H1 (cell line): ENCODE results near the gene CDK5R1. TPM values are rescaled to one million over a fixed set of nuclear protein-coding genes. Genes with fewer than 3 reads are reported as not detected.

Experiments
- CTCF ChIA-PET: fragments of 300-600 bp; sonication (Branson Sonifier 250); formaldehyde crosslinking; loops from one replicate; lab custom pipeline; 2021; ENCODE audit not compliant: partially characterized antibody; lab: Charles Lee
- POLR2A ChIA-PET: fragments of 300-600 bp; sonication (Branson Sonifier 250); formaldehyde crosslinking; loops from one replicate; lab custom pipeline; 2021; ENCODE audit warnings: inconsistent platforms; ENCODE audit not compliant: partially characterized antibody; lab: Charles Lee
- DNase-seq, 2 experiments: peaks; one replicate each; pipeline versions ENCODE4 v3.0.0 to v3.0.0-alpha.2; 2010 to 2022; ENCODE audit warnings: low spot score in 2 of 2, low read depth in 1 of 2, mixed read lengths in 1 of 2
- FAIRE-seq: peaks from 2 replicates; lab custom pipeline; 2011; peaks lifted over from hg19 to GRCh38; lab: Jason Lieb, UNC
- H2AFZ ChIP-seq: 2 replicates; pipeline ENCODE4 v1.8.1; 2012; ENCODE audit warnings: low read length, inconsistent platforms
- H2AK5ac ChIP-seq: 2 replicates; pipeline ENCODE4 v1.6.1; 2013; ENCODE audit warnings: low read depth, low read length
- H2BK120ac ChIP-seq: replicated peaks from 2 replicates; pipeline ENCODE3; 2013; ENCODE audit warnings: low read depth, low read length, inconsistent platforms
- H2BK12ac ChIP-seq: 2 replicates; pipeline ENCODE4 v1.6.1; 2013; ENCODE audit warnings: low read depth, low read length
- H2BK15ac ChIP-seq: 2 replicates; pipeline ENCODE4 v1.6.1; 2013; ENCODE audit warnings: low read length
- H2BK20ac ChIP-seq: 2 replicates; pipeline ENCODE4 v1.6.1; 2013; ENCODE audit warnings: low read length
- H2BK5ac ChIP-seq: 2 replicates; pipeline ENCODE4 v1.6.1; 2013; ENCODE audit warnings: low read depth, low read length
- H3K14ac ChIP-seq: 2 replicates; pipeline ENCODE4 v1.6.1; 2013; ENCODE audit warnings: inconsistent platforms; ENCODE audit not compliant: insufficient read length
- H3K18ac ChIP-seq: 2 replicates; pipeline ENCODE4 v1.6.1; 2013; ENCODE audit warnings: low read length; ENCODE audit errors: extremely low read depth
- H3K23ac ChIP-seq: 2 replicates; pipeline ENCODE4 v1.6.1; 2013; ENCODE audit warnings: inconsistent platforms; ENCODE audit not compliant: insufficient read length
- H3K23me2 ChIP-seq: 2 replicates; pipeline ENCODE4 v1.6.1; 2013; ENCODE audit warnings: low read depth, low read length
- H3K27ac ChIP-seq: 2 replicates; pipeline ENCODE4 v1.6.1; 2011; ENCODE audit warnings: low read depth, low read length, inconsistent platforms
- H3K27me3 ChIP-seq, 4 experiments: replicated peaks in 1 of 4; 1 replicate in 1 of 4; 2 replicates in 3 of 4; pipeline versions ENCODE4 v1.6.1 to v1.8.1; 2011 to 2013; ENCODE audit warnings: low read length in 3 of 4, mild to moderate bottlenecking in 3 of 4, inconsistent platforms in 2 of 4, mixed read lengths in 2 of 4, moderate library complexity in 1 of 4; ENCODE audit not compliant: control insufficient read depth in 3 of 4, insufficient read depth in 3 of 4; ENCODE audit errors: extremely low read depth in 1 of 4
- H3K36me3 ChIP-seq, 4 experiments: 2 replicates each; pipeline versions ENCODE4 v1.6.1 to v1.8.1; 2011 to 2013; ENCODE audit warnings: mild to moderate bottlenecking in 4 of 4, low read length in 3 of 4, moderate library complexity in 2 of 4, control low read depth in 1 of 4, inconsistent platforms in 1 of 4; ENCODE audit not compliant: insufficient read depth in 4 of 4, control insufficient read depth in 2 of 4
- H3K4ac ChIP-seq: replicated peaks from 2 replicates; pipeline ENCODE3; 2013; ENCODE audit warnings: low read length, low read depth, mixed read lengths, inconsistent platforms; ENCODE audit not compliant: insufficient read length
- H3K4me1 ChIP-seq, 4 experiments: replicated peaks in 1 of 4; 1 replicate in 1 of 4; 2 replicates in 3 of 4; pipeline versions ENCODE4 v1.6.1 to v1.8.1; 2011 to 2013; ENCODE audit warnings: low read length in 3 of 4, inconsistent platforms in 2 of 4, mixed read lengths in 1 of 4; ENCODE audit not compliant: insufficient read depth in 4 of 4, control insufficient read depth in 3 of 4
- H3K4me2 ChIP-seq, 2 experiments: 2 replicates each; pipeline versions ENCODE4 v1.6.1 to v1.8.1; 2011 to 2013; ENCODE audit warnings: low read depth in 2 of 2, low read length in 2 of 2, control low read depth in 1 of 2, inconsistent platforms in 1 of 2, mild to moderate bottlenecking in 1 of 2; ENCODE audit not compliant: insufficient read depth in 1 of 2
- H3K4me3 ChIP-seq, 4 experiments: fragments of 200-600, 300-600 bp in 1 of 4; sonication (generic), shearing (Covaris generic), sonication (Bioruptor Twin) in 1 of 4; 2 replicates each; pipeline versions ENCODE4 v1.5.1 to v1.8.1; 2011 to 2016; ENCODE audit warnings: low read length in 4 of 4, low read depth in 3 of 4, control low read depth in 2 of 4, inconsistent platforms in 2 of 4, mild to moderate bottlenecking in 2 of 4, mixed read lengths in 1 of 4, moderate library complexity in 1 of 4; ENCODE audit not compliant: insufficient read depth in 2 of 4; ENCODE audit errors: extremely low read depth in 1 of 4
- H3K56ac ChIP-seq: replicated peaks from 2 replicates; pipeline ENCODE3; 2013; ENCODE audit warnings: low read depth, mild to moderate bottlenecking, mixed read lengths, low read length, inconsistent platforms; ENCODE audit not compliant: insufficient read length
- H3K79me1 ChIP-seq: 2 replicates; pipeline ENCODE4 v1.6.1; 2013; ENCODE audit warnings: low read depth, low read length, control low read depth
- H3K79me2 ChIP-seq, 2 experiments: 2 replicates each; pipeline versions ENCODE4 v1.6.1 to v1.8.1; 2012 to 2013; ENCODE audit warnings: low read length in 2 of 2, mild to moderate bottlenecking in 2 of 2, inconsistent platforms in 1 of 2; ENCODE audit not compliant: insufficient read depth in 2 of 2, control insufficient read depth in 1 of 2
- H3K9ac ChIP-seq, 4 experiments: replicated peaks in 1 of 4; 1 replicate in 1 of 4; 2 replicates in 3 of 4; pipeline versions ENCODE4 v1.6.1 to v1.8.1; 2011 to 2013; ENCODE audit warnings: low read depth in 3 of 4, low read length in 3 of 4, control low read depth in 2 of 4, mild to moderate bottlenecking in 2 of 4, moderate library complexity in 2 of 4, inconsistent platforms in 1 of 4; ENCODE audit errors: extremely low read depth in 1 of 4
- H3K9me3 ChIP-seq, 2 experiments: 2 replicates each; pipeline versions ENCODE4 v1.6.1 to v1.8.1; 2012 to 2013; ENCODE audit warnings: mild to moderate bottlenecking in 2 of 2, moderate library complexity in 2 of 2, control low read depth in 1 of 2, inconsistent platforms in 1 of 2, low read depth in 1 of 2, low read length in 1 of 2, mixed read lengths in 1 of 2; ENCODE audit not compliant: insufficient read depth in 2 of 2
- H4K20me1 ChIP-seq, 2 experiments: replicated peaks in 1 of 2; 2 replicates each; pipeline versions ENCODE3 to v1.8.1; 2011 to 2013; ENCODE audit warnings: inconsistent platforms in 2 of 2, low read length in 2 of 2, mild to moderate bottlenecking in 1 of 2; ENCODE audit not compliant: insufficient read depth in 2 of 2, control insufficient read depth in 1 of 2
- H4K5ac ChIP-seq: 2 replicates; pipeline ENCODE4 v1.6.1; 2013; ENCODE audit warnings: low read length, low read depth, mixed read lengths, inconsistent platforms; ENCODE audit not compliant: insufficient read length
- H4K8ac ChIP-seq: 2 replicates; pipeline ENCODE4 v1.8.0; 2013; ENCODE audit warnings: mild to moderate bottlenecking, moderate library complexity, low read length, inconsistent platforms; ENCODE audit not compliant: insufficient read depth; ENCODE audit errors: extremely low read depth
- H4K91ac ChIP-seq: replicated peaks from 2 replicates; pipeline ENCODE3; 2013; ENCODE audit warnings: low read length, mixed read lengths, inconsistent platforms; ENCODE audit not compliant: insufficient read length
- BRCA1 ChIP-seq: IDR thresholded peaks from 2 replicates; pipeline ENCODE4 v1.6.1; 2012; ENCODE audit warnings: low read depth, low read length, improper control_type of control experiment
- CBX8 ChIP-seq: fragments of 300-800, 300-1000 bp; sonication (generic); IDR thresholded peaks from 2 replicates; pipeline ENCODE4 v1.7.1; 2016; ENCODE audit warnings: low read depth, low read length, borderline replicate concordance
- CHD1 ChIP-seq: IDR thresholded peaks from 2 replicates; pipeline ENCODE4 v1.6.1; 2012; ENCODE audit warnings: low read depth, low read length, improper control_type of control experiment
- CHD2 ChIP-seq: IDR thresholded peaks from 2 replicates; pipeline ENCODE4 v1.6.1; 2012; ENCODE audit warnings: low read length, improper control_type of control experiment
- EP300 ChIP-seq, 2 experiments: IDR thresholded peaks; 1 replicate in 1 of 2; 2 replicates in 1 of 2; pipeline ENCODE4 v1.6.1; 2011 to 2012; ENCODE audit warnings: low read depth in 2 of 2, low read length in 2 of 2, mild to moderate bottlenecking in 2 of 2, borderline replicate concordance in 1 of 2, inconsistent platforms in 1 of 2, moderate library complexity in 1 of 2
- FOSL1 ChIP-seq: IDR thresholded peaks from 2 replicates; pipeline ENCODE4 v1.6.1; 2011; ENCODE audit warnings: mild to moderate bottlenecking, low read depth, low read length, moderate library complexity; ENCODE audit not compliant: insufficient read depth
- GTF2F1 ChIP-seq: IDR thresholded peaks from 2 replicates; pipeline ENCODE4 v1.6.1; 2012; ENCODE audit warnings: low read depth, low read length, improper control_type of control experiment, borderline replicate concordance
- KDM4A ChIP-seq: IDR thresholded peaks from one replicate; pipeline ENCODE4 v1.7.1; 2012; ENCODE audit warnings: low read depth, mild to moderate bottlenecking, moderate library complexity, low read length, inconsistent platforms; ENCODE audit not compliant: severe bottlenecking
- KDM5A ChIP-seq: fragments of 200-600 bp; IDR thresholded peaks from 2 replicates; pipeline ENCODE4 v1.7.1; 2012; ENCODE audit warnings: mild to moderate bottlenecking, low read length, inconsistent platforms, mixed read lengths
- RXRA ChIP-seq: IDR thresholded peaks from 2 replicates; pipeline ENCODE4 v1.6.1; 2011; ENCODE audit warnings: low read depth, mild to moderate bottlenecking, low read length, moderate library complexity; ENCODE audit not compliant: insufficient read depth
- WGBS, 2 experiments: shearing (Covaris generic) in 1 of 2; methylation state at CpG; one replicate each; pipeline versions ENCODE4 v1.1.6 to v1.1.7; 2013 to 2015; ENCODE audit warnings: low lambda C conversion rate in 2 of 2, mixed read lengths in 2 of 2, inconsistent platforms in 1 of 2, low coverage in 1 of 2, missing lambda C conversion rate in 1 of 2; ENCODE audit not compliant: insufficient replicate concordance in 2 of 2, insufficient coverage in 1 of 2, insufficient read length in 1 of 2; ENCODE audit errors: extremely low coverage in 1 of 2, missing lambda C conversion rate in 1 of 2; 5-methylcytosine and 5-hydroxymethylcytosine counted together
- polyA plus RNA-seq, 7 experiments: library from polyadenylated mRNA; depleted of rRNA in 3 of 7; stranded (reverse) in 5 of 7; unstranded in 2 of 7; fragments of >200 nt in 5 of 7; fragments of 200-250 nt in 2 of 7; gene quantifications; 1 replicate in 5 of 7; 2 replicates in 1 of 7; 4 replicates in 1 of 7; pipeline versions ENCODE4 v1.2.1 to v1.2.3, GENCODE V29; 2011 to 2013; ENCODE audit warnings: missing spikeins in 2 of 7, mixed read lengths in 2 of 7
- total RNA-seq: library from RNA; stranded (reverse); fragmentation: NEBNext Ultra II Directional; extraction: Animal tissue kit (Norgen Biotek cat#: 25700); gene quantifications from 2 replicates; pipeline ENCODE4 v1.2.1, GENCODE V29; 2021

The CDK5R1 gene
- total and polyA plus RNA-seq, 2 of the 8 experiments (the other 6 are each of a cell fraction or from before 2014, with no cell fraction given): 2.7 to 9.9 TPM

DNA sequence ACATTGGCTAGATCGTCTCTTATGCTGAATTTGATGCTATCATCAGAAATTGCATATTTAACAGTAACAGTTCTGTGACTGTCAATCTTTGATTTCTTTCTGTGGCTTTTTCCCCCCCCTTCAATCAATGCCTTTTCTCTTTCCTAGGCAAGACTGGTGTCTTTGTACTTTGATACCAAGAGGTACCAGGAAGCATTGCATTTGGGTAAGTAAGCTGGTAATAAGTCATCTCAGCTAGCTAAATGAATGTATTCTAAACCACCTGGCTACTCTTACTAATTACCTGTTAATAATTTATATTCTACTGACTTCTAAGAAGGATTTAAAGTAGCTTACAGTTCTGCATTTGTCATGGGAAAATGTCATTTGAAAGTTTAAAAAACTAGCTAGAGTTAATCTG is 22.4 kb upstream of the CDK5R1 start:
- H3K14ac ChIP-seq: no peak overlapping the region
- H3K9ac ChIP-seq: no peak overlapping the region
- H2BK20ac ChIP-seq: no peak overlapping the region
- H3K4me2 ChIP-seq: no peak overlapping the region
- TF ChIP-seq EP300 (IDR thresholded peaks at IDR 0.05; ENCODE audit: borderline replicate concordance in 1 of 2, low read depth in 2 of 2, low read length in 2 of 2) (no peak), FOSL1 (no peak), CBX8 (no peak), CHD2 (no peak), RXRA (no peak), BRCA1 (no peak), KDM4A (no peak), CHD1 (no peak), GTF2F1 (no peak), KDM5A (no peak)
- H2AFZ ChIP-seq: no peak overlapping the region
- H3K23ac ChIP-seq: no peak overlapping the region
- H3K4me1 ChIP-seq: no peaks in the 10 kb centered on the region
- H3K36me3 ChIP-seq: peaks cover 15 to 56% (median 44%) of the 10 kb centered on the region in 4 experiments
- no peak overlapping the region for H3K4ac ChIP-seq
- peaks cover 0 to 35% of the 10 kb centered on the region in 2 experiments; a peak in 2 of 4 replicates for H3K79me2 ChIP-seq
- no peak overlapping the region for H2BK5ac ChIP-seq
- peaks cover 0 to 8% of the 10 kb centered on the region in 2 experiments for H4K20me1 ChIP-seq
- ChIA-PET CTCF (interaction anchor here (0.5 to 4.7 kb wide), 7 partner anchors 10 to 602 kb away, joined by 3 to 71 read pairs (median 11); partner anchors contain the start of genes CDK5R1 and PSMD11), POLR2A (interaction anchor here (1.6 kb wide), 1 partner anchor 10 kb away, joined by 3 read pairs; no protein-coding TSS in a partner anchor)
- FAIRE-seq (no peak), DNase-seq (no peak)
- no peak overlapping the region; the same call in 1 of the 2 replicates for H4K8ac ChIP-seq
- H2BK15ac ChIP-seq: no peak overlapping the region
- H3K27me3 ChIP-seq: no peaks in the 10 kb centered on the region
- no peaks in the 10 kb centered on the region for H3K23me2 ChIP-seq
- H4K5ac ChIP-seq: no peak overlapping the region
- H3K79me1 ChIP-seq: no peaks in the 10 kb centered on the region
- H2AK5ac ChIP-seq: no peak overlapping the region
- no peak overlapping the region for H3K27ac ChIP-seq
- H2BK120ac ChIP-seq: no peak overlapping the region
- no peaks in the 10 kb centered on the region for H3K9me3 ChIP-seq
- H2BK12ac ChIP-seq: no peak overlapping the region
- H3K56ac ChIP-seq: no peak overlapping the region
- H3K4me3 ChIP-seq: no peak overlapping the region
- WGBS, 2 experiments: 92% methylated on average over 1 of the region's 1 CpG; no CpG with 5 or more reads in 1 of the 2 experiments
- no peak overlapping the region for H4K91ac ChIP-seq
- no peak overlapping the region for H3K18ac ChIP-seq
